KOPT-K1 (cell line): ENCODE data around the gene TINAGL1.

ENCODE experiments used
- H3K27ac ChIP-seq: fragments of 200-600 bp; sonication (generic); 2 replicates; pipeline ENCODE4 v1.5.1; 2016; ENCODE audit warnings: antibody characterized with exemption, mild to moderate bottlenecking, low read depth, low read length; ENCODE audit not compliant: poor library complexity, severe bottlenecking
- H3K36me3 ChIP-seq: fragments of 200-600 bp; sonication (generic); 2 replicates; pipeline ENCODE4 v1.5.1; 2017; ENCODE audit warnings: antibody characterized with exemption, mild to moderate bottlenecking, low read length, moderate library complexity; ENCODE audit not compliant: insufficient read depth
- H3K9me3 ChIP-seq: fragments of 200-600 bp; sonication (generic); 2 replicates; pipeline ENCODE4 v1.5.1; 2017; ENCODE audit warnings: antibody characterized with exemption, low read length, mild to moderate bottlenecking; ENCODE audit not compliant: insufficient read depth, poor library complexity, severe bottlenecking

TINAGL1 gene

DNA sequence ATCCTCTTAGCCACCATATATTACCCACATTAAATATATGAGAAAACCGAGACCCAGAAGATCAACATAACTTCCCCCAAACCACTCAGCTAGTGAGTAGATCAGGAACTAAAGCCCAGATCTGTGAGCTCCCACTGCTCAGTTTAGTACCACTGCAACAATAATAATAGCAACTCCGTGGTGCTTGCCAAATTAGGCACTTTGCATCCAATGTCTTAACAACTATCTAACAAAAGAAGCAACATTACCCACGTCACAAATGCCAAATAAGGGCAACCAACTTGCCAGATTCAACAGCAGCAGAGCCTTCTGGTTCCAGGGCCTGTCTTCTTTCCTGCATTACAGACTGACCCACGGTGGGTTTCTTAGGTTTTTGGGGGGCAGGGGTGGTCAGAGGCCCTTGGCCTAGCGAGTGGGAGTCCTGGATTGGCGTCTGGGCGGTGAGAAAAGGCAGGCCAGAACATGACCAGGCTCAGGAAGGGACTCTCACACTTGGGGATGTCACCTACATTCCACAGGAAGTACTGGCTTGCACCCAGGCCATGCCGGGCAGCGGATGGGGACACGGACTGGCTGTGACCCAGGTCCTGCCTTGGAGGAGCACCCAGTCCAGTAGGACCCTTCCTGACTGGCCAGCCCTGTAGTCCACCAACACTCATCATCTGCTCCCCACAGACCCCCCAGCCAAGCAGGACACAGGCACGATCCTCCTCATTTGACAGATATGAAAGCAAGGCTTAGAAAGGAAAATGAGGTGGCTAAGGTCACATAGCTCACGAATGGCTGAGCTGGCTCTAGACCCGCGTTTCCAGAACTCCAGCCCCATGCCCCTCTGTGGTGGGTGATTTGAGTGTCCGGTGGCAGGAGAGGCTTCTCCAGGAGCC, 45.8 kb downstream of the TINAGL1 start:
- Histone ChIP-seq H3K9me3 (no peaks in the 10 kb centered on the region), H3K27ac (no peak overlapping the region), H3K36me3 (peaks cover 5% of the 10 kb centered on the region; the same call in 1 of the 2 replicates)

DNA sequence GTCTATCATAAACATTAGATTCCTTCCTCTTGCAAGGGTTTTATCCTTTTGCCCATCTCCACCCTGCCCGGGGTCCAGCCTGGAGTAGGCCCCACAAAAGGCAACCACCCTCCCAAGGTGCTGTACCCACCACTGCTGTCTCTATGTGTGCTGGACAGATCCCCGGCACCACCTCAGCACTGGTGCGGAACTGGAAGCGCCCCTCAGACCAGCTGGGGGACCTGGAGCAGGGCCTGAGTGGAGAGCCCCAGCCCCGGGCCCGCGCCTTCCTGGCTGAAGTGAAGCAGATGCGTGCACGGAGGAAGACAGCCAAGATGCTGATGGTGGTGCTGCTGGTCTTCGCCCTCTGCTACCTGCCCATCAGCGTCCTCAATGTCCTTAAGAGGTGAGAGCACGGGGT, 47.0 kb downstream of the TINAGL1 start:
- Histone ChIP-seq H3K36me3 (peaks cover 18% of the 10 kb centered on the region; the same call in 1 of the 2 replicates), H3K9me3 (no peaks in the 10 kb centered on the region), H3K27ac (no peak overlapping the region)

DNA sequence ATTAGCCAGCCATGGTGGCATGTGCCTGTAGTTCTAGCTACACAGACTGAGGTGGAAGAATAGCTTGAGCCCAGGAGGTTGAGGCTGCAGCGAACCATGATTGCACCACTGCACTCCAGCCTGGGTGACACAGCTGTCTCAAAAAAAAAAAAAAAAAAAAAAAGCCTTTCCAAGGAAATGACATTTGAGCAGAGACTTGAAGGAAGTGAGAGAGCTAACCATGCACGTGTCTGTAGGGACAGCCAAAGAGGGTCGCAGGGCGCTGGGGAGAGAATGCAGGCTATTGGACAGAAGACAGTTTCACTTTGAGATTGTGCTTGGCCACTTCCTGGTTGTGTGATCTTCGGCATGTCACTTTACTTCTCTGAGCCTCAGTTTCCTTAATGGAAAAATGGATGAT, 48.0 kb downstream of the TINAGL1 start:
- H3K36me3 ChIP-seq: peaks cover 27% of the 10 kb centered on the region
- no peaks in the 10 kb centered on the region for H3K9me3 ChIP-seq
- no peak overlapping the region for H3K27ac ChIP-seq

DNA sequence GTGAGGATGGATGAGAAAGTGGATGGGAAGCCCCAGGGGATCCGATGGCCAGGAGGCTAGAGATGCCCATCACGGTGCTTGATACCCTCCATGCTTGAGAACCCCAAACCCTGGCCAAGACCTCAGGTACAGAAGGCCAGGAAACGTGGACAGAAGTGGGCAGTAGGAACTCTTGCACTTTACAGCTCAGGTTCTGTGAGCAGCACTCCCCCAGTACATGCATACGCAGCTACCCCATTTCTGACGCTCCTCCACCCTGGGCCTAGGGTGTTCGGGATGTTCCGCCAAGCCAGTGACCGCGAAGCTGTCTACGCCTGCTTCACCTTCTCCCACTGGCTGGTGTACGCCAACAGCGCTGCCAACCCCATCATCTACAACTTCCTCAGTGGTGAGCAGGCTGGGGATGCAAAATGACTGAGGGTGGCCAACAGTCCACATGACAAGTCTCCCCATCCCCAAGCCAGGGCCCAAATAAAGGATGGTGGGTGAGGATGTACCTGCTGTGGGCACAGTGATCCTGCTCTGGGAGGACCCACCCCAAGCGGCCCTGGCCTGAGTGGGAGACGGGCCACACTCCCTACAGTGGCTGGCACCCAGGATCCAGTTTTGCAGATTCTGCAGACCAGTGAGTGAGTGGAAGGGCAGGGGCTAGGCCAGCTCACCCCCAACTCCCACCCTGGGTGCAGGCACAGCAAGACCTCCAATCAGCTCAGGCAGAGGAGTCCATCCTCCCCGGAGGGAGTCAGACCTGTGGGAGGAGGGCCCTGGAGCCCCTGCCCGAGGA, 48.6 kb downstream of the TINAGL1 start:
- H3K36me3 ChIP-seq: peaks cover 33% of the 10 kb centered on the region
- no peak overlapping the region for H3K27ac ChIP-seq
- no peaks in the 10 kb centered on the region for H3K9me3 ChIP-seq

DNA sequence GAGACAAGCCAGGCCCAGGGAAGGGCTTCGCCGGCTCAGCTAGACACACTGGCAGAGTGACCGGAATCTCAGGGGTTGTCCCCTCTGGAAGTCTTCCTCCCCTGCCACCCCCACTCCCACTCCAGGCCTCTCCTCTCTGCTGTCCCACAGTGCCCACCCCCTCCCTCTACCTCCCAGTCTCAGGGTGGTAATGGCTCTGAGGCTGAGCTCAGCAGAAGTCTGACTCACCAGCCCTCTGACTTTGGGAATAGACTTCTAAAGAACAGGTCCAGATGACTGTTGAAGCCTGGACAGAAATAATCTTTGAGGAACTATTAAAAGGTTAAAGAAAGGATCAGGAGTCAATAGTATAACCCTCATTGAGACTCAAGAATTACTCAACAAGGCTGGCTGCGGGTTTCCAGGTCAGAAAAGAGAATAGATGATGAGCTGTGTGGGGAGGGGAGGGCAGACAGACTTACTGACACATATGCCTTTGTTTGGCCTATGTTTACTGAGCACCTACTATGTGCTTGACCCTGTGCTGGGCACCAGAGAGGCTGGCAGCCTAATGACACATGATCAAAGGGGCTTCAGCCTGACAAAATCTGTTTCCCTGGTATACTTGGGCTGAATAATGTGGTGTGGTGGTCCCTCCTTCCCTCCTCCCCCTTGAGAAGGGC, 49.4 kb downstream of the TINAGL1 start:
- Histone ChIP-seq H3K36me3 (peaks cover 41% of the 10 kb centered on the region), H3K27ac (no peak overlapping the region)

DNA sequence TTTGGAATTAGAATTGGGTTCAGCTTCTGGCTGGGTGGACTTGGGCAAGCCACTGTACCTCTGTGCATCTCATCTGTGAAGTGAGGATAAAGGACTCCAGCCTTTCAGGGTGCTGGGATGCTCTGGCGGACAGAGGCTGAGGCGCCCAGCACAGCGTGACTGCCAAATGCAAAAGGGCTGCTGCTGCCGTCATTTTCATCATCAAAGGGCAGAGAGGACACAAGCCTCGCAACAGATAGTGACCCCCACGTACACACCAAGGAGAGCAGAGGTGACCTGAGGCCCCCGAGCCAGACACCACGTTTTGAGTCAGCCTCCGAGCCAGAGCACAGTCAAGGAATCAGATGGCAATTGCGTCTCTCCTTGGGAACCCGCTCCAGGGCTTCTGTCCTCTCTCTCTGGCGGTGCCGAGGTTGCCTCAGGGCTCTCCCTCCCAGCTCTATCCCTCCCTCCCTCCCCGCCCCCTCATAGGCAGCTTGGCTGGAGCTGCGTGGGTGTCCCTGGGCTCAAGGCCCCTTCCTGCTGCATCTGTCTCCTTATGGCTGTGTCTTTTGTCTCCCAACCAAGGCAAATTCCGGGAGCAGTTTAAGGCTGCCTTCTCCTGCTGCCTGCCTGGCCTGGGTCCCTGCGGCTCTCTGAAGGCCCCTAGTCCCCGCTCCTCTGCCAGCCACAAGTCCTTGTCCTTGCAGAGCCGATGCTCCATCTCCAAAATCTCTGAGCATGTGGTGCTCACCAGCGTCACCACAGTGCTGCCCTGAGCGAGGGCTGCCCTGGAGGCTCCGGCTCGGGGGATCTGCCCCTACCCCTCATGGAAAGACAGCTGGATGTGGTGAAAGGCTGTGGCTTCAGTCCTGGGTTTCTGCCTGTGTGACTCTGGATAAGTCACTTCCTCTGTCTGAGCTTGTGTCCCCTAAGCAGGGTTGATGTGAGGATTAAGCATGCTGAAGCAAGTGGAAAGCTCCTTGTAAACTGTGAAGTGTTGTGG, 50.2 kb downstream of the TINAGL1 start:
- no peak overlapping the region for H3K27ac ChIP-seq
- H3K9me3 ChIP-seq: no peaks in the 10 kb centered on the region
- H3K36me3 ChIP-seq: peaks cover 49% of the 10 kb centered on the region

More for the DNA sequence above, 49.4 kb downstream of the TINAGL1 start:
- H3K9me3 ChIP-seq: no peaks in the 10 kb centered on the region

DNA sequence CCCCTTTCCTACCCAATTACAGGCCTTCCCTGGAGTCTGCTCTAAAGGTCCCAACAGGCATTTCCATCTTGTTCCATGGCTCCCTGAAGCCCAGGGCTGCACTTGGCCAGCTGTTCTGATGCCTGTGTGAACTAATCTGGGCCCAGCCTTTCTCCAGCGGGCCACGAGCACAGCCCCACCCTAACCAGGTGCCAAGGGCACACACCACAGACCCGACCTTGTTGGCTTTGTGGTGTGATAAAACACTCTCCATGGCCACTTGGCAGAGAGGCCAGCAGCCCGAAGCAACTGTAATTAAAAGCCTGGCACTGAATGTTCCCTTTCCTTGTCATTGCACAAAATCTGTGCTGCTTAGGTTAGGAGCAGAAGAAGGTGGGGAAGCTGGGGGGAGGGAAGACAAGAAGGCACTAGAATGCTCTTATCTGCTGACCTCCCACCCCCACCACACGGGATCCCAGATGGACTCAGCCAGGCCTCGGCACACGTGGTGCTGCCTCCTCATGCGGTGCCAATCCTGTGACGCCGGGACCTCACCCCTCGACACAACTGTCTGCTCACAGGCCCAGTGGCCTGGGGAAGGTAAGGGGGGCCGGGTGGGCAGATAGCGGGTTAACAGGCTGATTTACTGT, 51.1 kb downstream of the TINAGL1 start:
- H3K9me3 ChIP-seq: no peaks in the 10 kb centered on the region
- H3K36me3 ChIP-seq: peaks cover 58% of the 10 kb centered on the region
- H3K27ac ChIP-seq: no peak overlapping the region

DNA sequence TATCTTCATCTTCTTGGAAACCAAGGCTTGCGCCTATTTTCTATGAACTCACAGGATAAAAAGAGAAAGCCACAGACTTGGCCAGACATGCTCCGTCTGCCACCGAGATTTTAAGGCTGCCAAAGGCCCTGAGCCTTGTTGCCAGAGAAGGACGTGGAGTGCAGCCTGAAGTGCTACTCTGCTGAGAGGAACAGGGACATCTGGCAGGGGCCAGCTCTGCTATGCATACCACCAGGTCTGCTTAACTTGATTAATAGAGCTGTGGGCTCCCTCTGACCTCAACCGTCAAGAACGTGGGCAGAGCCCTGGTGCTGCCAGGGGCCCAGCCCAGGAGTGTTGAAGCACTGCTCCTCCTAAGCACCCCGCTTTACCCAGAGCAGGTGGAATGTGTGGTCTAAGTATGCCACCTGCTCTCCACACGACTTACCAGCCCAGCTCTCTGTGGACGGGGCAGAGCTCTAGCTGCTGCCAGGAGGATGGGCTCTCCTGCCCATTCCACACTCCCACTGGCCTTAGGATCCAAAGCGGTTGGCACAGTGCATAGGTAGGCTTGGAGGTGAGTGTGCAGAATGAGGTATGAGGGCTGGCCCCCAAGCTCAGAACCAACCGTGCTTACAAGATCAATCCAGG, 51.7 kb downstream of the TINAGL1 start:
- Histone ChIP-seq H3K36me3 (peaks cover 65% of the 10 kb centered on the region), H3K27ac (no peak overlapping the region), H3K9me3 (no peaks in the 10 kb centered on the region)

DNA sequence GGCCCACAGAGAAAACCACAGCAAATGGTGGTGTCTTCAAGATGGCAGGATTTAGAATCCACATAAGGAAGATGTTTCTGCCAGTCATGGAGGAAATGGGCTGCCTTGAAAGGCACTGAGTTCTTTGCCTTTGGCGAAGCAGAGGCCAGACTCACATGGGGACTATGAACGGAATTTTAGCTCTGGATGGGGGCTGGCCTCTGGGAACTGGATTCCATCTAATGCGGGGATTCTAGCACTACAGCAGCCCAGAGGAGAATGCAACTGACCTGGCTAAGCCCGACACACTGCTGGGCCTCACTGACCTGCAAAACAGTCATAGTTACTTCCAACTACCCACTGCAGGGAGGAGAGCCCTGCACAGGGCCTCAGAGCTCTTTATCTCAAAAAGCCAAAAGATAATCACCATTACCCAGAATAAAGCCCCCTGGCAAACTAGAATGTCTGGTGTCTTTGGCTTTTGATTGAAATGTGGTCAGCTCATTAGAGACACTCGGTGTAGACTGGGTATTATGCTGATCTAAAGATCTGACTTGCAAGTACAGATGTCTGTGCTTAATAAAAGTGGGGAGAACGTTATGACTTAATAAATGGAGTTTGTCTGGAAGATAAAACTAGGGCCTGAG, 52.7 kb downstream of the TINAGL1 start:
- Histone ChIP-seq H3K36me3 (peaks cover 72% of the 10 kb centered on the region), H3K27ac (no peak overlapping the region), H3K9me3 (no peaks in the 10 kb centered on the region)

DNA sequence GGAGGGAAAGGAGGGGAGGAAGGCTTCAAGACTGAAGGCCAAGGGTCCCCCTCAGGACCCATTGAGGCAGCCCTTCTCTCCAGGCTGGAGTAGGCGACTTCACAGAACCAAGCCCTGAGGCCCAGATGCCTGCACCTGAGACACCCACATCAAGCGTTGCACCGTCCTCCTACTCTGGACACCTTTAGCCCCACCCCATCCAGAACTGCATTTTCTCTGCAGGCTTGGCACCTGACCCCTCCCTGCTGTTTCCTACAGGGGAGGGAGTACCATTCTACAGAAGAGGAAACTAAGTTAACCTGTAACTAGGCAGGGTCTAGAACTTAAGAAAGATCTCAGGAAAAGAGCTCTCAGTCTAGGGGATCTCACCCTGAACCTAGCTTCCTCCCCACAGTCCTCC, 56.3 kb downstream of the TINAGL1 start:
- Histone ChIP-seq H3K9me3 (no peaks in the 10 kb centered on the region), H3K27ac (no peak overlapping the region), H3K36me3 (peaks cover 76% of the 10 kb centered on the region)

DNA sequence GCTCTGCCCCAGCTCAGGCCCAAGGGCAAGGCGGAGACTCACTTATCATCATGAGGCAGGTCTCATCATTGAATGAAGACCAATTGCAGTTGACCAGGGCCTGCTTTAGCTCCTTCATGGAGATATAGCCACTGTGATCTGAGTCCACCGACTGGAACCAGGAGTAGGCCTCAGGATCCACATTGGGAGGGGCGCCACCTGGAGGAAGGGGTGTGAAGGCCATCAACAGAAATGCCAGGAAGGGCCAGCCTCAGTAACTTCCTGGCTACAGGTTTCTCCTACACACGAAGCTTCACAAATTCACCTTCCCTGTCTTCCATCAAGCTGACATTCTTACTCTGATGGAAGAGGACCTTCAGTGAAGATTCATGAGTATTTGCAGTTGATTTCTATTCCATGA, 56.8 kb downstream of the TINAGL1 start:
- no peak overlapping the region for H3K27ac ChIP-seq
- peaks cover 72% of the 10 kb centered on the region for H3K36me3 ChIP-seq
- H3K9me3 ChIP-seq: no peaks in the 10 kb centered on the region
